Keratinocyte (primary cell): Measurements from ENCODE around the gene CACNG4. TPM values are rescaled to one million over a fixed set of nuclear protein-coding genes. Genes with fewer than 3 reads are reported as not detected.

ENCODE experiments used
- DNase-seq: peaks from one replicate; pipeline ENCODE4 v3.0.0-alpha.2; 2011; ENCODE audit warnings: low read depth, missing footprints, low spot score
- FAIRE-seq: peaks from 2 replicates; lab custom pipeline; 2011; peaks lifted over from hg19 to GRCh38; lab: Jason Lieb, UNC
- H2AFZ ChIP-seq: 2 replicates; pipeline ENCODE4 v1.6.0; 2012; ENCODE audit warnings: low read length, control low read depth, inconsistent platforms; ENCODE audit not compliant: control insufficient read depth
- H3K27ac ChIP-seq: 2 replicates; pipeline ENCODE4 v1.5.1; 2011; ENCODE audit warnings: low read length; ENCODE audit not compliant: control insufficient read depth, insufficient read depth
- H3K27me3 ChIP-seq: 3 replicates; pipeline ENCODE4 v1.6.0; 2011; ENCODE audit warnings: low read length; ENCODE audit not compliant: control insufficient read depth, insufficient read depth; ENCODE audit errors: extremely low read depth
- H3K36me3 ChIP-seq, 2 experiments: 2 replicates in 1 of 2; 3 replicates in 1 of 2; pipeline ENCODE4 v1.5.1; 2011; ENCODE audit warnings: low read length in 2 of 2, mild to moderate bottlenecking in 1 of 2; ENCODE audit not compliant: control insufficient read depth in 2 of 2, insufficient read depth in 2 of 2; ENCODE audit errors: extremely low read depth in 1 of 2
- H3K4me1 ChIP-seq: 3 replicates; pipeline ENCODE4 v1.5.1; 2011; ENCODE audit warnings: low read length; ENCODE audit not compliant: control insufficient read depth, insufficient read depth; ENCODE audit errors: extremely low read depth
- H3K4me2 ChIP-seq: 3 replicates; pipeline ENCODE4 v1.6.0; 2011; ENCODE audit warnings: low read depth, low read length; ENCODE audit not compliant: control insufficient read depth, insufficient read depth; ENCODE audit errors: extremely low read depth
- H3K4me3 ChIP-seq, 3 experiments: fragments of 200-600 bp in 1 of 3; sonication (generic) in 1 of 3; 2 replicates in 2 of 3; 3 replicates in 1 of 3; pipeline ENCODE4 v1.5.1; 2011 to 2016; ENCODE audit warnings: low read length in 3 of 3, mild to moderate bottlenecking in 3 of 3, control low read depth in 2 of 3, inconsistent platforms in 1 of 3, low read depth in 1 of 3, mixed read lengths in 1 of 3, mixed run types in 1 of 3, moderate library complexity in 1 of 3; ENCODE audit not compliant: control insufficient read depth in 2 of 3, insufficient read depth in 2 of 3; ENCODE audit errors: extremely low read depth in 1 of 3
- H3K79me2 ChIP-seq: 2 replicates; pipeline ENCODE4 v1.6.0; 2012; ENCODE audit warnings: low read length; ENCODE audit not compliant: control insufficient read depth, insufficient read depth
- H3K9ac ChIP-seq: 3 replicates; pipeline ENCODE4 v1.6.0; 2011; ENCODE audit warnings: low read length; ENCODE audit not compliant: control insufficient read depth, insufficient read depth; ENCODE audit errors: extremely low read depth
- H3K9me1 ChIP-seq: 3 replicates; pipeline ENCODE4 v1.6.0; 2011; ENCODE audit warnings: low read length; ENCODE audit not compliant: control insufficient read depth, insufficient read depth; ENCODE audit errors: extremely low read depth
- H3K9me3 ChIP-seq: 2 replicates; pipeline ENCODE4 v1.5.1; 2012; ENCODE audit warnings: low read depth, low read length; ENCODE audit not compliant: control insufficient read depth
- H4K20me1 ChIP-seq: 3 replicates; pipeline ENCODE4 v1.6.0; 2011; ENCODE audit warnings: low read length; ENCODE audit not compliant: control insufficient read depth, insufficient read depth; ENCODE audit errors: extremely low read depth
- CTCF ChIP-seq, 3 experiments: IDR thresholded peaks in 1 of 3; conservative IDR thresholded peaks in 1 of 3; optimal IDR thresholded peaks in 1 of 3; 2 replicates in 2 of 3; 3 replicates in 1 of 3; pipeline versions ENCODE3 to v1.5.1; 2011; ENCODE audit warnings: low read length in 3 of 3, mild to moderate bottlenecking in 3 of 3, moderate library complexity in 2 of 3, control low read depth in 1 of 3, inconsistent platforms in 1 of 3; ENCODE audit not compliant: insufficient read depth in 2 of 3; ENCODE audit errors: extremely low read depth in 1 of 3
- EZH2 ChIP-seq: IDR thresholded peaks from one replicate; pipeline ENCODE4 v1.6.1; 2012; ENCODE audit warnings: inconsistent platforms, mild to moderate bottlenecking, low read length, moderate library complexity
- dilution Hi-C: fragments of 300-500 bp; cut with MboI; formaldehyde crosslinking; loops from one replicate; pipeline ENCODE4 v1.7.0; 2020; ENCODE audit warnings: low sequenced_read_pairs; ENCODE audit not compliant: extremely low pct_ligation_motif_present
- polyA plus RNA-seq, 5 experiments: library from polyadenylated mRNA; depleted of rRNA in 3 of 5; stranded (reverse) in 3 of 5; stranded (forward) in 1 of 5; unstranded in 1 of 5; fragments of >200 nt; gene quantifications; 1 replicate in 1 of 5; 2 replicates in 3 of 5; 3 replicates in 1 of 5; pipeline versions ENCODE4 v1.2.1 to v1.2.3, GENCODE V29; 2011 to 2012; ENCODE audit warnings: missing spikeins in 2 of 5, low read depth in 1 of 5, low replicate concordance in 1 of 5

The CACNG4 gene
- polyA plus RNA-seq, 1 donor (not counting 4 experiments of a cell fraction or from before 2014, with no cell fraction given), result not detected

GRCh38 chr17:67066717-67067116, 102.2 kb downstream of the CACNG4 start:
- Histone ChIP-seq H3K4me3 (no peak overlapping the region), H3K9me3 (no peaks in the 10 kb centered on the region), H3K9me1 (no peaks in the 10 kb centered on the region), H3K36me3 (no peaks in the 10 kb centered on the region), H2AFZ (no peak overlapping the region), H4K20me1 (no peaks in the 10 kb centered on the region), H3K27ac (no peak overlapping the region), H3K4me1 (no peaks in the 10 kb centered on the region), H3K27me3 (no peaks in the 10 kb centered on the region), H3K79me2 (no peaks in the 10 kb centered on the region), H3K4me2 (no peak overlapping the region), H3K9ac (no peak overlapping the region)
- FAIRE-seq (no peak), DNase-seq (no peak)
- TF ChIP-seq EZH2 (no peak), CTCF (optimal IDR thresholded peaks at IDR 0.05 in 1 of 3, IDR thresholded peaks at IDR 0.05 in 1 of 3, conservative IDR thresholded peaks at IDR 0.05 in 1 of 3; ENCODE audit: extremely low read depth in 1 of 3, insufficient read depth in 2 of 3, low read length in 3 of 3) (no peak)
- dilution Hi-C loops, result no loop called here

GRCh38 chr17:67067571-67068482, 103.3 kb downstream of the CACNG4 start:
- Histone ChIP-seq H3K9ac (no peak overlapping the region), H3K4me1 (no peaks in the 10 kb centered on the region), H3K79me2 (no peaks in the 10 kb centered on the region), H3K4me3 (no peak overlapping the region), H3K36me3 (no peaks in the 10 kb centered on the region), H3K9me3 (no peaks in the 10 kb centered on the region), H4K20me1 (no peaks in the 10 kb centered on the region), H3K9me1 (no peaks in the 10 kb centered on the region), H3K4me2 (no peak overlapping the region), H3K27me3 (no peaks in the 10 kb centered on the region), H3K27ac (no peak overlapping the region), H2AFZ (no peak overlapping the region)
- dilution Hi-C loops, result no loop called here
- FAIRE-seq, result no peak
- no peak for TF ChIP-seq EZH2
- TF ChIP-seq CTCF (optimal IDR thresholded peaks at IDR 0.05 in 1 of 3, IDR thresholded peaks at IDR 0.05 in 1 of 3, conservative IDR thresholded peaks at IDR 0.05 in 1 of 3; ENCODE audit: extremely low read depth in 1 of 3, insufficient read depth in 2 of 3, low read length in 3 of 3), result no peak
- DNase-seq, result no peak
